GM23248 (cell line): ENCODE results near the gene AFAP1. TPM values are rescaled to one million over a fixed set of nuclear protein-coding genes. Genes with fewer than 3 reads are reported as not detected.
A peak's percentile ranks its signal among the peaks of the same experiment; 100 is the strongest.

Experiments
- DNase-seq: peaks from one replicate; pipeline ENCODE4 v3.0.0-alpha.2; 2015
- H2AFZ ChIP-seq: fragments of 200-600 bp; sonication (generic); 2 replicates; pipeline ENCODE4 v1.6.1; 2016; ENCODE audit warnings: antibody characterized with exemption
- H3F3A ChIP-seq: fragments of 200-600 bp; sonication (generic); 2 replicates; pipeline ENCODE4 v1.6.1; 2016; ENCODE audit warnings: mild to moderate bottlenecking, antibody characterized with exemption, mixed run types; ENCODE audit not compliant: insufficient read depth
- H3K27ac ChIP-seq: fragments of 200-600 bp; sonication (generic); 2 replicates; pipeline ENCODE4 v1.5.1; 2016; ENCODE audit warnings: mild to moderate bottlenecking
- H3K27me3 ChIP-seq: fragments of 200-600 bp; sonication (generic); replicated peaks from 2 replicates; pipeline ENCODE4 v1.6.1; 2016; ENCODE audit warnings: mild to moderate bottlenecking; ENCODE audit not compliant: insufficient read depth
- H3K36me3 ChIP-seq: fragments of 200-600 bp; sonication (generic); 2 replicates; pipeline ENCODE4 v1.6.1; 2016; ENCODE audit warnings: low read depth, mild to moderate bottlenecking
- H3K4me1 ChIP-seq: fragments of 200-600 bp; sonication (generic); 2 replicates; pipeline ENCODE4 v1.6.1; 2016; ENCODE audit warnings: mild to moderate bottlenecking; ENCODE audit not compliant: insufficient read depth
- H3K4me2 ChIP-seq: fragments of 200-600 bp; sonication (generic); one replicate; pipeline ENCODE4 v1.6.1; 2016; ENCODE audit warnings: mild to moderate bottlenecking; ENCODE audit not compliant: unreplicated experiment
- H3K4me3 ChIP-seq: fragments of 200-600 bp; sonication (generic); 2 replicates; pipeline ENCODE4 v1.5.1; 2016; ENCODE audit warnings: mild to moderate bottlenecking
- H3K79me2 ChIP-seq: fragments of 200-600 bp; sonication (generic); 2 replicates; pipeline ENCODE4 v1.6.1; 2016; ENCODE audit warnings: mild to moderate bottlenecking; ENCODE audit not compliant: insufficient read depth
- H3K9ac ChIP-seq: fragments of 200-600 bp; sonication (generic); 2 replicates; pipeline ENCODE4 v1.6.1; 2016; ENCODE audit warnings: mild to moderate bottlenecking
- H3K9me2 ChIP-seq: fragments of 200-600 bp; sonication (generic); 2 replicates; pipeline ENCODE4 v1.6.1; 2016; ENCODE audit warnings: mixed run types, mild to moderate bottlenecking, moderate library complexity; ENCODE audit not compliant: insufficient read depth
- H3K9me3 ChIP-seq: fragments of 200-600 bp; sonication (generic); one replicate; pipeline ENCODE4 v1.6.1; 2017; ENCODE audit warnings: low read depth
- H4K20me1 ChIP-seq: fragments of 200-600 bp; sonication (generic); 2 replicates; pipeline ENCODE4 v1.6.0; 2016; ENCODE audit not compliant: insufficient read depth
- EZH2 ChIP-seq: fragments of 200-600 bp; sonication (generic); IDR thresholded peaks from 2 replicates; pipeline ENCODE4 v1.6.1; 2018; ENCODE audit warnings: antibody characterized with exemption, mild to moderate bottlenecking; ENCODE audit not compliant: insufficient read depth, poor library complexity, severe bottlenecking
- EZH2phosphoT487 ChIP-seq: fragments of 200-600 bp; sonication (generic); IDR thresholded peaks from 2 replicates; pipeline ENCODE4 v1.6.1; 2018; ENCODE audit warnings: antibody characterized with exemption, moderate library complexity, mild to moderate bottlenecking, low read depth; ENCODE audit not compliant: insufficient read depth
- WGBS, 2 experiments: methylation state at CpG; one replicate each; pipeline ENCODE4 v1.1.6; 2015 to 2017; ENCODE audit warnings: low lambda C conversion rate in 2 of 2, low coverage in 1 of 2; ENCODE audit errors: missing lambda C conversion rate in 2 of 2; 5-methylcytosine and 5-hydroxymethylcytosine counted together
- in situ Hi-C: fragments of 300-500 bp; cut with MboI; formaldehyde crosslinking; loops from 2 replicates; pipeline ENCODE4 v1.15.0; 2020
- polyA plus RNA-seq: library from polyadenylated mRNA; unstranded; fragments of >200 nt; fragmentation: Nextera tagmentation; extraction: Ambion mirVana; gene quantifications from 2 replicates; pipeline ENCODE4 v1.2.1, GENCODE V29; 2016
- total RNA-seq: library from RNA; depleted of rRNA; stranded (reverse); fragments of >200 nt; shearing (Covaris generic); gene quantifications from 2 replicates; pipeline ENCODE4 v1.2.3, GENCODE V29; 2014

AFAP1 gene
- total and polyA plus RNA-seq, 2 experiments from 2014 or later: 54.4 to 103 TPM

- Histone ChIP-seq H3K9ac (no peak overlapping the region), H3K36me3 (peaks cover 54% of the 10 kb centered on the region)
- in situ Hi-C loops: no loop called here
Observed at GRCh38 chr4:7817877-7818398, 121.7 kb downstream of the AFAP1 start.

GRCh38 chr4:7816771-7817170 is 122.9 kb downstream of the AFAP1 start:
- Histone ChIP-seq H3K27me3 (no peaks in the 10 kb centered on the region), H3K4me1 (peaks cover 57% of the 10 kb centered on the region), H3K9me3 (no peaks in the 10 kb centered on the region), H3K4me3 (no peak overlapping the region), H3K27ac (peak overlapping the region; percentile 80; the same call in 1 of the 2 replicates), H2AFZ (no peak overlapping the region), H3K36me3 (peaks cover 61% of the 10 kb centered on the region), H4K20me1 (no peaks in the 10 kb centered on the region), H3K9me2 (no peaks in the 10 kb centered on the region), H3K79me2 (peaks cover 88% of the 10 kb centered on the region), H3K9ac (no peak overlapping the region), H3F3A (peaks cover 89% of the 10 kb centered on the region), H3K4me2 (no peak overlapping the region)
- in situ Hi-C loops: no loop called here
- 89 to 94% methylated on average over 7 of the region's 7 CpGs for WGBS, 2 experiments
- no peak for DNase-seq
- TF ChIP-seq EZH2: no peak
- no peak for TF ChIP-seq EZH2phosphoT487

More at GRCh38 chr4:7817877-7818398, 121.7 kb downstream of the AFAP1 start:
- 85% methylated on average over 6 of the region's 6 CpGs for WGBS, 2 experiments
- no peak overlapping the region for H3K4me2 ChIP-seq
- H3K4me1 ChIP-seq: peaks cover 55% of the 10 kb centered on the region
- DNase-seq: no peak
- H4K20me1 ChIP-seq: no peaks in the 10 kb centered on the region
- no peaks in the 10 kb centered on the region for H3K9me2 ChIP-seq
- H3F3A ChIP-seq: peaks cover 83% of the 10 kb centered on the region
- H2AFZ ChIP-seq: no peak overlapping the region
- no peaks in the 10 kb centered on the region for H3K27me3 ChIP-seq
- H3K9me3 ChIP-seq: no peaks in the 10 kb centered on the region
- no peak for TF ChIP-seq EZH2phosphoT487
- no peak for TF ChIP-seq EZH2
- peaks cover 87% of the 10 kb centered on the region for H3K79me2 ChIP-seq
- H3K4me3 ChIP-seq: no peak overlapping the region
- H3K27ac ChIP-seq: peak overlapping the region; percentile 80

DNA sequence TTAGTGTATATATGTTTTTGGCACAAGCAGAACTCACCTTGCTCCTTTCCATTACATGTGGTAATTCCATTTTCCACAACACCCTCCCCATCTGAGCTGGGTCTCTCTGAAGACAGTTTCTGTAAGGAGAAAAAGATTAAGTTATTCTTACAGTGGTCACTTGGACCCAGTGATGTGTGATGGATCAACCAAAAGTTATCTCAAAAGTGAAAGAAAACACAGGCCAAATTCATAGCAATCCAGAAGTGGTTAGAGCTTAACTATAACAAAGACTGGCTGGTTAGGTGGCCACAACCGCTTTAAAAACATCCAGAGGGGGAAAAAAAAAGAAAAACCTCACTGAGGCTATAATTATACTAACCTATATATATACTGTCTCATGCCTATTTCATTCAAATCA is 123.7 kb downstream of the AFAP1 start:
- Histone ChIP-seq H4K20me1 (no peaks in the 10 kb centered on the region), H3F3A (peaks cover 81% of the 10 kb centered on the region), H3K27me3 (no peaks in the 10 kb centered on the region), H3K79me2 (peaks cover 88% of the 10 kb centered on the region), H3K9me3 (no peaks in the 10 kb centered on the region), H3K9me2 (no peaks in the 10 kb centered on the region), H3K4me3 (no peak overlapping the region), H3K9ac (peak overlapping the region; percentile 37), H3K36me3 (peaks cover 61% of the 10 kb centered on the region), H3K4me1 (peaks cover 56% of the 10 kb centered on the region), H3K4me2 (no peak overlapping the region), H2AFZ (no peak overlapping the region), H3K27ac (peak overlapping the region; percentile 67)
- in situ Hi-C loops: no loop called here
- 100% methylated on average over 1 of the region's 1 CpG for WGBS, 2 experiments
- no peak for TF ChIP-seq EZH2
- TF ChIP-seq EZH2phosphoT487: no peak
- no peak for DNase-seq

- H3K27ac ChIP-seq: peak overlapping the region; percentile 67
- peaks cover 80% of the 10 kb centered on the region for H3F3A ChIP-seq
- peaks cover 88% of the 10 kb centered on the region for H3K79me2 ChIP-seq
- 38 to 42% methylated on average over 6 of the region's 6 CpGs for WGBS, 2 experiments
- H3K9ac ChIP-seq: peak overlapping the region; percentile 37
- in situ Hi-C loops: no loop called here
- H3K9me2 ChIP-seq: no peaks in the 10 kb centered on the region
- H3K9me3 ChIP-seq: no peaks in the 10 kb centered on the region
- peak; percentile 91 for DNase-seq
- no peaks in the 10 kb centered on the region for H4K20me1 ChIP-seq
- H3K36me3 ChIP-seq: peaks cover 61% of the 10 kb centered on the region
- H3K27me3 ChIP-seq: no peaks in the 10 kb centered on the region
- H2AFZ ChIP-seq: no peak overlapping the region
- TF ChIP-seq EZH2phosphoT487: no peak
- no peak for TF ChIP-seq EZH2
- no peak overlapping the region for H3K4me2 ChIP-seq
- no peak overlapping the region for H3K4me3 ChIP-seq
- H3K4me1 ChIP-seq: peaks cover 54% of the 10 kb centered on the region
Observed at GRCh38 chr4:7815562-7815961, 124.1 kb downstream of the AFAP1 start.
